ENCODE results near the gene PDE2A. TPM values are rescaled to one million over a fixed set of nuclear protein-coding genes. Genes with fewer than 3 reads are reported as not detected.

PDE2A gene
- total RNA-seq, 2 experiments from 2014 or later = 0.40 to 0.48 TPM

- ChIA-PET CTCF (interaction anchor here (1.2 to 1.6 kb wide), 2 partner anchors 9 to 15 kb away, joined by 3 read pairs; no protein-coding TSS in a partner anchor), POLR2A (no interaction called here)
- Mint-ChIP-seq H3K27me3 (peaks cover 26% of the 10 kb centered on the region), H3K9me3 (no peaks in the 10 kb centered on the region), H3K4me3 (no peak overlapping the region), H3K36me3 (ENCODE audit: low read depth) (no peaks in the 10 kb centered on the region), H3K27ac (no peak overlapping the region), H3K4me1 (peaks cover 20% of the 10 kb centered on the region)
- DNase-seq = no peak
Observed at GRCh38 chr11:72583177-72583553, 91.1 kb downstream of the PDE2A start.

- DNase-seq = no peak
- H3K4me3 Mint-ChIP-seq = no peak overlapping the region
- CTCF ChIA-PET = interaction anchor here (1.2 to 1.6 kb wide), 2 partner anchors 10 to 16 kb away, joined by 3 read pairs; no protein-coding TSS in a partner anchor
Observed at GRCh38 chr11:72582206-72583176, 91.7 kb downstream of the PDE2A start.

GRCh38 chr11:72581067-72581466 is 93.2 kb downstream of the PDE2A start:
- ChIA-PET POLR2A (no interaction called here), CTCF (interaction anchor here (0.8 kb wide), 1 partner anchor 9 kb away, joined by 3 read pairs; no protein-coding TSS in a partner anchor)
- Mint-ChIP-seq H3K27me3 (peaks cover 18% of the 10 kb centered on the region), H3K4me3 (no peak overlapping the region), H3K27ac (no peak overlapping the region), H3K36me3 (ENCODE audit: low read depth) (no peaks in the 10 kb centered on the region), H3K4me1 (peaks cover 20% of the 10 kb centered on the region), H3K9me3 (no peaks in the 10 kb centered on the region)
- no peak for DNase-seq

More at GRCh38 chr11:72582206-72583176, 91.7 kb downstream of the PDE2A start:
- Mint-ChIP-seq H3K27ac (no peak overlapping the region), H3K9me3 (no peaks in the 10 kb centered on the region), H3K4me1 (peaks cover 20% of the 10 kb centered on the region), H3K36me3 (ENCODE audit: low read depth) (no peaks in the 10 kb centered on the region), H3K27me3 (peaks cover 20% of the 10 kb centered on the region)
- POLR2A ChIA-PET = no interaction called here

- Mint-ChIP-seq H3K27me3 (peaks cover 16% of the 10 kb centered on the region), H3K4me3 (no peak overlapping the region), H3K36me3 (ENCODE audit: low read depth) (no peaks in the 10 kb centered on the region), H3K27ac (no peak overlapping the region), H3K4me1 (peaks cover 17% of the 10 kb centered on the region), H3K9me3 (no peaks in the 10 kb centered on the region)
- ChIA-PET CTCF (no interaction called here), POLR2A (no interaction called here)
- DNase-seq = no peak
Observed at GRCh38 chr11:72580642-72580950, 93.6 kb downstream of the PDE2A start.

- no peaks in the 10 kb centered on the region for H3K36me3 Mint-ChIP-seq (ENCODE audit: low read depth)
- CTCF ChIA-PET = no interaction called here
Observed at GRCh38 chr11:72579816-72580641, 94.2 kb downstream of the PDE2A start.

GRCh38 chr11:72578991-72579815 is 95.0 kb downstream of the PDE2A start:
- ChIA-PET POLR2A (no interaction called here), CTCF (interaction anchor here (1.3 to 2.0 kb wide), 2 partner anchors 11 to 105 kb away, joined by 6 to 7 read pairs; no protein-coding TSS in a partner anchor)
- no peak overlapping the region for H3K27ac Mint-ChIP-seq
- peaks cover 9% of the 10 kb centered on the region for H3K27me3 Mint-ChIP-seq
- no peak for DNase-seq
- H3K4me1 Mint-ChIP-seq = peaks cover 5% of the 10 kb centered on the region
- H3K4me3 Mint-ChIP-seq = no peak overlapping the region
- H3K36me3 Mint-ChIP-seq (ENCODE audit: low read depth) = no peaks in the 10 kb centered on the region
- H3K9me3 Mint-ChIP-seq = no peaks in the 10 kb centered on the region

More at GRCh38 chr11:72579816-72580641, 94.2 kb downstream of the PDE2A start:
- H3K27me3 Mint-ChIP-seq = peaks cover 12% of the 10 kb centered on the region
- H3K4me3 Mint-ChIP-seq = no peak overlapping the region
- POLR2A ChIA-PET = no interaction called here
- peaks cover 12% of the 10 kb centered on the region for H3K4me1 Mint-ChIP-seq
- H3K27ac Mint-ChIP-seq = no peak overlapping the region
- no peak for DNase-seq
- H3K9me3 Mint-ChIP-seq = no peaks in the 10 kb centered on the region

GRCh38 chr11:72578566-72578965 is 95.7 kb downstream of the PDE2A start:
- H3K36me3 Mint-ChIP-seq (ENCODE audit: low read depth) = no peaks in the 10 kb centered on the region
- no peaks in the 10 kb centered on the region for H3K9me3 Mint-ChIP-seq
- CTCF ChIA-PET = interaction anchor here (1.3 to 2.0 kb wide), 2 partner anchors 11 to 106 kb away, joined by 6 to 7 read pairs; no protein-coding TSS in a partner anchor
- H3K27me3 Mint-ChIP-seq = peaks cover 8% of the 10 kb centered on the region
- H3K4me1 Mint-ChIP-seq = no peaks in the 10 kb centered on the region
- POLR2A ChIA-PET = no interaction called here
- no peak for DNase-seq
- no peak overlapping the region for H3K27ac Mint-ChIP-seq
- no peak overlapping the region for H3K4me3 Mint-ChIP-seq

- Mint-ChIP-seq H3K9me3 (no peaks in the 10 kb centered on the region), H3K4me3 (no peak overlapping the region), H3K4me1 (no peaks in the 10 kb centered on the region), H3K36me3 (ENCODE audit: low read depth) (no peaks in the 10 kb centered on the region), H3K27ac (no peak overlapping the region), H3K27me3 (peaks cover 11% of the 10 kb centered on the region)
- POLR2A ChIA-PET = no interaction called here
- CTCF ChIA-PET = interaction anchor here (1.3 to 2.0 kb wide), 2 partner anchors 12 to 107 kb away, joined by 6 to 7 read pairs; no protein-coding TSS in a partner anchor
- DNase-seq = no peak
Observed at GRCh38 chr11:72578051-72578450, 96.2 kb downstream of the PDE2A start.

- H3K4me3 Mint-ChIP-seq = no peak overlapping the region
- no peaks in the 10 kb centered on the region for H3K9me3 Mint-ChIP-seq
- DNase-seq = no peak
- no peak overlapping the region for H3K27ac Mint-ChIP-seq
- ChIA-PET CTCF (interaction anchor here (2.0 kb wide), 1 partner anchor 107 kb away, joined by 7 read pairs; no protein-coding TSS in a partner anchor), POLR2A (no interaction called here)
- H3K27me3 Mint-ChIP-seq = peaks cover 14% of the 10 kb centered on the region
- H3K4me1 Mint-ChIP-seq = no peaks in the 10 kb centered on the region
- no peaks in the 10 kb centered on the region for H3K36me3 Mint-ChIP-seq (ENCODE audit: low read depth)
Observed at GRCh38 chr11:72577271-72577721, 96.9 kb downstream of the PDE2A start.

- Mint-ChIP-seq H3K4me3 (no peak overlapping the region), H3K36me3 (ENCODE audit: low read depth) (no peaks in the 10 kb centered on the region), H3K9me3 (no peaks in the 10 kb centered on the region), H3K27me3 (peaks cover 14% of the 10 kb centered on the region), H3K4me1 (no peaks in the 10 kb centered on the region), H3K27ac (no peak overlapping the region)
- ChIA-PET POLR2A (no interaction called here), CTCF (no interaction called here)
- DNase-seq = no peak
Observed at GRCh38 chr11:72576661-72577060, 97.6 kb downstream of the PDE2A start.

- CTCF ChIA-PET = no interaction called here
- H3K36me3 Mint-ChIP-seq (ENCODE audit: low read depth) = no peaks in the 10 kb centered on the region
- POLR2A ChIA-PET = no interaction called here
- no peak overlapping the region for H3K4me3 Mint-ChIP-seq
- peaks cover 1% of the 10 kb centered on the region for H3K4me1 Mint-ChIP-seq
- no peak overlapping the region for H3K27ac Mint-ChIP-seq
- no peaks in the 10 kb centered on the region for H3K9me3 Mint-ChIP-seq
- peaks cover 14% of the 10 kb centered on the region for H3K27me3 Mint-ChIP-seq
- no peak for DNase-seq
Observed at GRCh38 chr11:72576243-72576595, 98.0 kb downstream of the PDE2A start.

- ChIA-PET POLR2A (interaction anchor here (0.6 kb wide), 1 partner anchor 109 kb away, joined by 3 read pairs; no protein-coding TSS in a partner anchor), CTCF (interaction anchor here (0.8 kb wide), 1 partner anchor 11 kb away, joined by 3 read pairs; no protein-coding TSS in a partner anchor)
- Mint-ChIP-seq H3K36me3 (ENCODE audit: low read depth) (no peaks in the 10 kb centered on the region), H3K4me1 (peaks cover 1% of the 10 kb centered on the region), H3K9me3 (no peaks in the 10 kb centered on the region), H3K27me3 (peaks cover 14% of the 10 kb centered on the region), H3K4me3 (no peak overlapping the region), H3K27ac (no peak overlapping the region)
- no peak for DNase-seq
Observed at GRCh38 chr11:72575533-72576242, 98.5 kb downstream of the PDE2A start.
